Measurements from ENCODE around the gene MRPL48. TPM values are rescaled to one million over a fixed set of nuclear protein-coding genes. Genes with fewer than 3 reads are reported as not detected.

MRPL48 gene
- total and polyA plus RNA-seq, 10 of the 15 experiments (the other 5 are each of a cell fraction or from before 2014, with no cell fraction given) = 46.7 to 159 (median 83.4) TPM

DNA sequence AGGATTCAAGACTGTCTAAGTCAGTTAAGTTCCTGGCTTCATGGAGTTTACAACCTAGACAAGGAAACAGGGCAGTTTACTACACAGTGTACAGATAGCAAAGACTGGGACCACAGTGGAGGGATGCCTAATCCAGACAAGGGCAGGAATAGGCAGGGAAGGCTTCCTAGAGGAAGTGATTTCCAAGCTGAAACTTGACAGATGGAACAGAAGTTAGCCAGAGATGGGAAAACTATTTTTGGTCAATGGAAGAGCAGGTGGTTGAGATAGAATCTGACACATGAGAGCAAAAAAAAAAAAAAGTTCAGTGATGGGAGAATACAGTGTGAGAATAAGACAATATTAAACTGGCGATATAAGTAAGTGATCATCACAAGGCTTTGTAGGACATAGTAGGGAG, 87.7 kb downstream of the MRPL48 start (continued):
- TF ChIP-seq NRF1 (conservative IDR thresholded peaks at IDR 0.05; ENCODE audit: low read depth, low read length) (no peak), ZNF384 (IDR thresholded peaks at IDR 0.05; ENCODE audit: borderline replicate concordance, low read depth, low read length) (no peak), NFYB (IDR thresholded peaks at IDR 0.05; ENCODE audit: insufficient read depth, low read depth, low read length) (no peak), ATF7 (IDR thresholded peaks at IDR 0.05; ENCODE audit: low read depth) (no peak), CEBPZ (IDR thresholded peaks at IDR 0.05; ENCODE audit: low read depth, low read length) (no peak), FOS (IDR thresholded peaks at IDR 0.05; ENCODE audit: borderline replicate concordance, extremely low read depth, insufficient read length) (no peak)

DNA sequence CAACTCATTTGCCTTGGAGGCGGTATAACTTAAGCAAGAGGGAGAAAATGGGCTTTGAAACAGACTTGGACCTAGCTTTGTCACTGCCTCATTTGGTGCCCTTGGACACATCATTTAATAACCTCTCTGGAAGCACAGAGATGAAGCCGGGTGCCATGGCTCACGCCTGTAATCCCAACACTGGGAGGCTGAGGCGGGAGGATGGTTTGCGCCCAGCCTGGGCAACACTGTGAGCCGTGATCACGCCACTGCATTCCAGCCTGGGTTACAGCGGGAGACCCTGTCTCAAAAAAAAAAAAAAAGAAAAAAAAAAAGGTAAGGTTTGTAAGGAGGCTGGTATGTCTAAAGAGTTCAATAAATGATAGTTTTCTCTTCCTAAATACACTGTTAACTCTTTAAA, 88.2 kb downstream of the MRPL48 start:
- WGBS (ENCODE audit: insufficient coverage, insufficient replicate concordance, low lambda C conversion rate, missing lambda C conversion rate) = 0% methylated on average over 7 of the region's 8 CpGs
- H3K36me3 ChIP-seq (ENCODE audit: control insufficient read depth in 2 of 2, insufficient read depth in 2 of 2, low read length in 1 of 2) = peaks cover 3 to 5% of the 10 kb centered on the region in 2 experiments
- H3K4me1 ChIP-seq (ENCODE audit: control insufficient read depth, insufficient read depth, low read length) = no peaks in the 10 kb centered on the region
- in situ Hi-C loops (cut with MboI) (no loop called here), intact Hi-C loops (cut with micrococcal nuclease; ENCODE audit: unreplicated experiment) (no loop called here)
- peak overlapping the region; percentile 97 for H3K9ac ChIP-seq (ENCODE audit: control insufficient read depth, insufficient read depth, low read length)
- no peaks in the 10 kb centered on the region for H3K27me3 ChIP-seq (replicated peaks in 1 of 2; ENCODE audit: control insufficient read depth in 2 of 2, insufficient read depth in 2 of 2, low read length in 1 of 2)
- SMC1A ChIA-PET (ENCODE audit: uncharacterized antibody, unreplicated experiment) = interaction anchor here (0.7 kb wide), 1 partner anchor 9 kb away, joined by 3 read pairs; no protein-coding TSS in a partner anchor
- TSS peak; percentile 83 for BruUV-seq (replicated peaks)
- RAD21 ChIA-PET (ENCODE audit: unreplicated experiment) = no interaction called here
- H3K79me2 ChIP-seq (ENCODE audit: control insufficient read depth, insufficient read depth, low read length) = peaks cover 43% of the 10 kb centered on the region
- H3K4me3 ChIP-seq = peak overlapping the region; percentile 94
- FAIRE-seq = no peak
- H4K20me1 ChIP-seq (ENCODE audit: control insufficient read depth, insufficient read depth) = no peaks in the 10 kb centered on the region
- no peak overlapping the region for H2AFZ ChIP-seq (ENCODE audit: control insufficient read depth, low read depth, low read length)
- no peaks in the 10 kb centered on the region for H3K9me3 ChIP-seq (replicated peaks; ENCODE audit: control insufficient read depth, insufficient read depth, low read length)
- peak overlapping the region; percentile 55 for H3K4me2 ChIP-seq (ENCODE audit: control insufficient read depth, insufficient read depth)
- CTCF ChIA-PET = no interaction called here
- POLR2A ChIA-PET = interaction anchor here (1.2 kb wide), 1 partner anchor 96 kb away, joined by 3 read pairs; no protein-coding TSS in a partner anchor
- peak overlapping the region; percentile 94 for H3K27ac ChIP-seq (ENCODE audit: control insufficient read depth, insufficient read depth)
- ATAC-seq = peak; percentile 18
- no peak for DNase-seq (ENCODE audit: low read depth, low spot score)
- TF ChIP-seq MTA2 (IDR thresholded peaks at IDR 0.05; ENCODE audit: low read depth) (no peak), ZSCAN29 (IDR thresholded peaks at IDR 0.05) (no peak), SIX5 (IDR thresholded peaks at IDR 0.05; ENCODE audit: low read depth, low read length, severe bottlenecking) (no peak), GATAD2B (conservative IDR thresholded peaks at IDR 0.05; ENCODE audit: low read depth) (no peak), MYC (IDR thresholded peaks at IDR 0.05; ENCODE audit: insufficient read depth, insufficient read length, insufficient replicate concordance, low read length, severe bottlenecking) (no peak), BRCA1 (IDR thresholded peaks at IDR 0.05; ENCODE audit: low read depth, low read length) (no peak), NR2F1 (conservative IDR thresholded peaks at IDR 0.05) (no peak), NRF1 (conservative IDR thresholded peaks at IDR 0.05; ENCODE audit: low read depth, low read length) (no peak), CREM (IDR thresholded peaks at IDR 0.05; ENCODE audit: low read depth) (no peak)
- TF ChIP-seq, protein P1, sequence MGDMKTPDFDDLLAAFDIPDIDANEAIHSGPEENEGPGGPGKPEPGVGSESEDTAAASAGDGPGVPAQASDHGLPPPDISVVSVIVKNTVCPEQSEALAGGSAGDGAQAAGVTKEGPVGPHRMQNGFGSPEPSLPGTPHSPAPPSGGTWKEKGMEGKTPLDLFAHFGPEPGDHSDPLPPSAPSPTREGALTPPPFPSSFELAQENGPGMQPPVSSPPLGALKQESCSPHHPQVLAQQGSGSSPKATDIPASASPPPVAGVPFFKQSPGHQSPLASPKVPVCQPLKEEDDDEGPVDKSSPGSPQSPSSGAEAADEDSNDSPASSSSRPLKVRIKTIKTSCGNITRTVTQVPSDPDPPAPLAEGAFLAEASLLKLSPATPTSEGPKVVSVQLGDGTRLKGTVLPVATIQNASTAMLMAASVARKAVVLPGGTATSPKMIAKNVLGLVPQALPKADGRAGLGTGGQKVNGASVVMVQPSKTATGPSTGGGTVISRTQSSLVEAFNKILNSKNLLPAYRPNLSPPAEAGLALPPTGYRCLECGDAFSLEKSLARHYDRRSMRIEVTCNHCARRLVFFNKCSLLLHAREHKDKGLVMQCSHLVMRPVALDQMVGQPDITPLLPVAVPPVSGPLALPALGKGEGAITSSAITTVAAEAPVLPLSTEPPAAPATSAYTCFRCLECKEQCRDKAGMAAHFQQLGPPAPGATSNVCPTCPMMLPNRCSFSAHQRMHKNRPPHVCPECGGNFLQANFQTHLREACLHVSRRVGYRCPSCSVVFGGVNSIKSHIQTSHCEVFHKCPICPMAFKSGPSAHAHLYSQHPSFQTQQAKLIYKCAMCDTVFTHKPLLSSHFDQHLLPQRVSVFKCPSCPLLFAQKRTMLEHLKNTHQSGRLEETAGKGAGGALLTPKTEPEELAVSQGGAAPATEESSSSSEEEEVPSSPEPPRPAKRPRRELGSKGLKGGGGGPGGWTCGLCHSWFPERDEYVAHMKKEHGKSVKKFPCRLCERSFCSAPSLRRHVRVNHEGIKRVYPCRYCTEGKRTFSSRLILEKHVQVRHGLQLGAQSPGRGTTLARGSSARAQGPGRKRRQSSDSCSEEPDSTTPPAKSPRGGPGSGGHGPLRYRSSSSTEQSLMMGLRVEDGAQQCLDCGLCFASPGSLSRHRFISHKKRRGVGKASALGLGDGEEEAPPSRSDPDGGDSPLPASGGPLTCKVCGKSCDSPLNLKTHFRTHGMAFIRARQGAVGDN (IDR thresholded peaks at IDR 0.05) = no peak
